ENCODE data around the gene MRNIP. TPM values are rescaled to one million over a fixed set of nuclear protein-coding genes. Genes with fewer than 3 reads are reported as not detected.

MRNIP gene
- total and polyA plus RNA-seq, 2 of the 8 experiments (the other 6 are each of a cell fraction or from before 2014, with no cell fraction given) = 29.6 TPM

DNA sequence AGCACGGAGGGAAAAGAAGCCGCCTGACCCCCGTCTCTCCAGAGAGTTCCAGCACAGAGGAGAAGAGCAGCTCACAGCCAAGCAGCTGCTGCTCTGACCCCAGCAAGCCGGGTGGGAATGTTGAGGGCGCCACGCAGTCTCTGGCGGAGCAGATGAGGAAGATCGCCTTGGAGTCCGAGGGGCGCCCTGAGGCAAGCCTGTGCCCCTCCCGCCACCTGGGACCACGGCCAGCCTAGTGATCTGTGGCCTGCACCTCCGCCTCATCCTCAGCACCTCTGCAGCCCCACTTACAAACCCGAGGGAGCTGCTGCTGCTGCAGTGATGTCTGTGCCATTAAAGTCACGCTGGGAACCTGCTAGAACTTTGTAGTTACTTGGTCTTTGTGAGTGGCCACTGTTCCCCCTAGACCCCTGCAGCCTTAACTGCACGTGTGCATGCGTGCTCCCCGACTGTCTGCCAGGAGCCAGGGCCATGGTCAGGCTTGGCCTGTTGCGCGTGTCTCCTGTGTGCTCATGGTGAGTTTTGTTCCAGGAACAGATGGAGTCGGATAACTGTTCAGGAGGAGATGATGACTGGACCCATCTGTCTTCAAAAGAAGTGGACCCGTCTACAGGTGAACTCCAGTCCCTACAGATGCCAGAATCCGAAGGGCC is 25.4 kb downstream of the MRNIP start (continued):
- TF ChIP-seq CHD7 (IDR thresholded peaks at IDR 0.05; ENCODE audit: insufficient replicate concordance, low read length) = no peak
- no peak for TF ChIP-seq NANOG (IDR thresholded peaks at IDR 0.05; ENCODE audit: insufficient read depth, low read depth, low read length, poor library complexity, severe bottlenecking)

Data from H1 (cell line).